ENCODE results near the gene B9D2. TPM values are rescaled to one million over a fixed set of nuclear protein-coding genes. Genes with fewer than 3 reads are reported as not detected.
A peak's percentile ranks its signal among the peaks of the same experiment; 100 is the strongest.

The B9D2 gene
- total RNA-seq, 1 experiment from 2014 or later = 7.6 TPM

GRCh38 chr19:41356984-41357739 lies 6.8 kb downstream of the B9D2 start:
- no peaks in the 10 kb centered on the region for H3K36me3 ChIP-seq (ENCODE audit: insufficient read depth, low read length)
- H3K27ac ChIP-seq (ENCODE audit: low read length) = no peak overlapping the region
- H4K20me1 ChIP-seq (ENCODE audit: insufficient read depth, low read depth, low read length) = peaks cover 4% of the 10 kb centered on the region; the same call in 1 of the 2 replicates
- H3K4me3 ChIP-seq (ENCODE audit: low read length) = no peak overlapping the region
- no peak overlapping the region for H2AFZ ChIP-seq (ENCODE audit: low read length)
- H3K79me2 ChIP-seq (ENCODE audit: low read length) = peaks cover 22% of the 10 kb centered on the region
- no peaks in the 10 kb centered on the region for H3K9me2 ChIP-seq (replicated peaks; ENCODE audit: insufficient read depth, low read length)
- H3K27me3 ChIP-seq (ENCODE audit: low read length) = no peaks in the 10 kb centered on the region
- peaks cover 8% of the 10 kb centered on the region for H3K4me1 ChIP-seq (ENCODE audit: low read length)
- H3K9ac ChIP-seq (ENCODE audit: low read length) = no peak overlapping the region
- DNase-seq = no peak
- no peak overlapping the region for H3K4me2 ChIP-seq (ENCODE audit: low read depth, low read length, poor library complexity, severe bottlenecking)
- H3K9me3 ChIP-seq (ENCODE audit: low read length) = no peaks in the 10 kb centered on the region

GRCh38 chr19:41355802-41356201 lies 8.1 kb downstream of the B9D2 start:
- H3K36me3 ChIP-seq (ENCODE audit: insufficient read depth, low read length) = 0 out of 2 replicates have a peak, but pooled peaks cover under 1% of the 10 kb centered on the region
- no peak for DNase-seq
- H3K9me2 ChIP-seq (replicated peaks; ENCODE audit: insufficient read depth, low read length) = no peaks in the 10 kb centered on the region
- no peak overlapping the region for H2AFZ ChIP-seq (ENCODE audit: low read length)
- H3K27me3 ChIP-seq (ENCODE audit: low read length) = no peaks in the 10 kb centered on the region
- H4K20me1 ChIP-seq (ENCODE audit: insufficient read depth, low read depth, low read length) = peaks cover 9% of the 10 kb centered on the region
- H3K79me2 ChIP-seq (ENCODE audit: low read length) = peaks cover 35% of the 10 kb centered on the region
- H3K27ac ChIP-seq (ENCODE audit: low read length) = no peak overlapping the region
- no peak overlapping the region for H3K4me3 ChIP-seq (ENCODE audit: low read length)
- H3K4me1 ChIP-seq (ENCODE audit: low read length) = peaks cover 17% of the 10 kb centered on the region
- no peak overlapping the region for H3K9ac ChIP-seq (ENCODE audit: low read length)
- H3K9me3 ChIP-seq (ENCODE audit: low read length) = no peaks in the 10 kb centered on the region
- H3K4me2 ChIP-seq (ENCODE audit: low read depth, low read length, poor library complexity, severe bottlenecking) = no peak overlapping the region

- Histone ChIP-seq H3K79me2 (ENCODE audit: low read length) (peaks cover 43% of the 10 kb centered on the region), H3K9me2 (replicated peaks; ENCODE audit: insufficient read depth, low read length) (no peaks in the 10 kb centered on the region), H3K27ac (ENCODE audit: low read length) (no peak overlapping the region), H4K20me1 (ENCODE audit: insufficient read depth, low read depth, low read length) (peaks cover 13% of the 10 kb centered on the region), H3K4me3 (ENCODE audit: low read length) (no peak overlapping the region), H3K9ac (ENCODE audit: low read length) (no peak overlapping the region), H3K27me3 (ENCODE audit: low read length) (no peaks in the 10 kb centered on the region), H2AFZ (ENCODE audit: low read length) (no peak overlapping the region), H3K4me1 (ENCODE audit: low read length) (peaks cover 20% of the 10 kb centered on the region), H3K9me3 (ENCODE audit: low read length) (no peaks in the 10 kb centered on the region), H3K4me2 (ENCODE audit: low read depth, low read length, poor library complexity, severe bottlenecking) (no peak overlapping the region), H3K36me3 (ENCODE audit: insufficient read depth, low read length) (peaks cover 3% of the 10 kb centered on the region; the same call in 1 of the 2 replicates)
- DNase-seq = no peak
Measured at GRCh38 chr19:41355035-41355434, 8.9 kb downstream of the B9D2 start.

- H3K27me3 ChIP-seq (ENCODE audit: low read length) = no peaks in the 10 kb centered on the region
- H3K27ac ChIP-seq (ENCODE audit: low read length) = no peak overlapping the region
- H3K9me3 ChIP-seq (ENCODE audit: low read length) = no peaks in the 10 kb centered on the region
- DNase-seq = no peak
- H3K4me2 ChIP-seq (ENCODE audit: low read depth, low read length, poor library complexity, severe bottlenecking) = peak overlapping the region; percentile 84
- H3K9ac ChIP-seq (ENCODE audit: low read length) = peak overlapping the region; percentile 95
- no peaks in the 10 kb centered on the region for H3K9me2 ChIP-seq (replicated peaks; ENCODE audit: insufficient read depth, low read length)
- peak overlapping the region; percentile 95 for H3K4me3 ChIP-seq (ENCODE audit: low read length)
- H3K79me2 ChIP-seq (ENCODE audit: low read length) = peaks cover 49% of the 10 kb centered on the region
- no peak overlapping the region for H2AFZ ChIP-seq (ENCODE audit: low read length)
- H3K36me3 ChIP-seq (ENCODE audit: insufficient read depth, low read length) = peaks cover 7% of the 10 kb centered on the region; the same call in 1 of the 2 replicates
- peaks cover 18% of the 10 kb centered on the region for H4K20me1 ChIP-seq (ENCODE audit: insufficient read depth, low read depth, low read length)
- H3K4me1 ChIP-seq (ENCODE audit: low read length) = peaks cover 20% of the 10 kb centered on the region
Measured at GRCh38 chr19:41354343-41354953, 9.5 kb downstream of the B9D2 start.

- H2AFZ ChIP-seq (ENCODE audit: low read length) = peak within 1 kb of the TSS; percentile 16; the same call in 1 of the 2 replicates
- H3K4me1 ChIP-seq (ENCODE audit: low read length) = peaks cover 20% of the 10 kb centered on the region
- peak within 1 kb of the TSS; percentile 72 for H3K27ac ChIP-seq (ENCODE audit: low read length)
- H3K9me2 ChIP-seq (replicated peaks; ENCODE audit: insufficient read depth, low read length) = no peaks in the 10 kb centered on the region
- H4K20me1 ChIP-seq (ENCODE audit: insufficient read depth, low read depth, low read length) = peaks cover 24% of the 10 kb centered on the region
- H3K9me3 ChIP-seq (ENCODE audit: low read length) = no peaks in the 10 kb centered on the region
- H3K4me3 ChIP-seq (ENCODE audit: low read length) = peak within 1 kb of the TSS; percentile 95
- peak within 1 kb of the TSS; percentile 84 for H3K4me2 ChIP-seq (ENCODE audit: low read depth, low read length, poor library complexity, severe bottlenecking)
- no peaks in the 10 kb centered on the region for H3K27me3 ChIP-seq (ENCODE audit: low read length)
- DNase-seq = peak; percentile 96
- H3K79me2 ChIP-seq (ENCODE audit: low read length) = peaks cover 56% of the 10 kb centered on the region
- peak within 1 kb of the TSS; percentile 95 for H3K9ac ChIP-seq (ENCODE audit: low read length)
- H3K36me3 ChIP-seq (ENCODE audit: insufficient read depth, low read length) = peaks cover 13% of the 10 kb centered on the region; the same call in 1 of the 2 replicates
Measured at GRCh38 chr19:41353466-41354342, 10.2 kb downstream of the B9D2 start, which contains the start of gene TGFB1. Gene TGFB1, minus strand, starts transcription at chr19:41353922. Its CDS starts 878 bp downstream, at chr19:41353044.

GRCh38 chr19:41352609-41353465 lies 11.1 kb downstream of the B9D2 start:
- Histone ChIP-seq H3K4me2 (ENCODE audit: low read depth, low read length, poor library complexity, severe bottlenecking) (peak overlapping the region; percentile 84), H3K9me2 (replicated peaks; ENCODE audit: insufficient read depth, low read length) (no peaks in the 10 kb centered on the region), H3K9me3 (ENCODE audit: low read length) (no peaks in the 10 kb centered on the region), H3K79me2 (ENCODE audit: low read length) (peaks cover 61% of the 10 kb centered on the region), H3K27me3 (ENCODE audit: low read length) (no peaks in the 10 kb centered on the region), H2AFZ (ENCODE audit: low read length) (peak overlapping the region; percentile 16; the same call in 1 of the 2 replicates), H4K20me1 (ENCODE audit: insufficient read depth, low read depth, low read length) (peaks cover 24% of the 10 kb centered on the region), H3K4me3 (ENCODE audit: low read length) (peak overlapping the region; percentile 95), H3K36me3 (ENCODE audit: insufficient read depth, low read length) (peaks cover 17% of the 10 kb centered on the region; the same call in 1 of the 2 replicates), H3K4me1 (ENCODE audit: low read length) (peaks cover 20% of the 10 kb centered on the region), H3K9ac (ENCODE audit: low read length) (peak overlapping the region; percentile 95), H3K27ac (ENCODE audit: low read length) (peak overlapping the region; percentile 72)
- peak; percentile 88 for DNase-seq

- H3K4me3 ChIP-seq (ENCODE audit: low read length) = peak overlapping the region; percentile 95
- H4K20me1 ChIP-seq (ENCODE audit: insufficient read depth, low read depth, low read length) = peaks cover 24% of the 10 kb centered on the region
- DNase-seq = peak; percentile 42
- H3K27ac ChIP-seq (ENCODE audit: low read length) = peak overlapping the region; percentile 72
- H3K9me3 ChIP-seq (ENCODE audit: low read length) = no peaks in the 10 kb centered on the region
- peak overlapping the region; percentile 95 for H3K9ac ChIP-seq (ENCODE audit: low read length)
- peaks cover 18% of the 10 kb centered on the region; the same call in 1 of the 2 replicates for H3K36me3 ChIP-seq (ENCODE audit: insufficient read depth, low read length)
- H3K4me2 ChIP-seq (ENCODE audit: low read depth, low read length, poor library complexity, severe bottlenecking) = peak overlapping the region; percentile 84
- no peaks in the 10 kb centered on the region for H3K27me3 ChIP-seq (ENCODE audit: low read length)
- peaks cover 20% of the 10 kb centered on the region for H3K4me1 ChIP-seq (ENCODE audit: low read length)
- no peaks in the 10 kb centered on the region for H3K9me2 ChIP-seq (replicated peaks; ENCODE audit: insufficient read depth, low read length)
- no peak overlapping the region for H2AFZ ChIP-seq (ENCODE audit: low read length)
- H3K79me2 ChIP-seq (ENCODE audit: low read length) = peaks cover 63% of the 10 kb centered on the region
Measured at GRCh38 chr19:41352279-41352608, 11.7 kb downstream of the B9D2 start.

Data from Karpas-422 (cell line).